Fibroblast of mammary gland (primary cell): ENCODE measurements around the gene PHRF1.

Experiments used
- DNase-seq: peaks from one replicate; pipeline ENCODE4 v3.0.0-alpha.2; 2010; ENCODE audit warnings: low read depth
- H3K4me3 ChIP-seq: 2 replicates; pipeline ENCODE4 v1.5.1; 2011; ENCODE audit warnings: low read depth, mild to moderate bottlenecking, low read length, moderate library complexity; ENCODE audit not compliant: control insufficient read depth
- TF ChIP-seq, protein P1 (sequence below): conservative IDR thresholded peaks from 2 replicates; pipeline ENCODE4 v1.5.1; 2011; ENCODE audit warnings: low read depth, low read length, inconsistent platforms; ENCODE audit not compliant: control insufficient read depth, insufficient read depth

Gene PHRF1

DNA sequence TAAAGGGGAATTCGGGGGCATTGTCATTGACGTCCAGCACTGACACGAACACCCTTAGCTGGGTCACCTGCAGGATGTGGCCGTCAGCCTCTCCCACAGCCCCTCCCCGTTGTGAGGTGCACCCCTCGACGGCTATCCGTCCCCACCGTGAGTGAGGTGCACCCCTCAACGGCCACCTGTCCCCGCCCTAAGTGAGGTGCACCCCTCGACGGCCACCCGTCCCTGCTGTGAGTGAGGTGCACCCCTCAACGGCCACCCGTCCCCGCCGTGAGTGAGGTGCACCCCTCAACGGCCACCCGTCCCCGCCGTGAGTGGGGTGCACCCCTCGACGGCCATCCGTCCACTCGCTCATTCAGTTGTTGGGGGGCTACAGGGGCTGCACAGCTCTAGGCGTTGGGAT, 45.6 kb downstream of the PHRF1 start:
- TF ChIP-seq, protein P1, sequence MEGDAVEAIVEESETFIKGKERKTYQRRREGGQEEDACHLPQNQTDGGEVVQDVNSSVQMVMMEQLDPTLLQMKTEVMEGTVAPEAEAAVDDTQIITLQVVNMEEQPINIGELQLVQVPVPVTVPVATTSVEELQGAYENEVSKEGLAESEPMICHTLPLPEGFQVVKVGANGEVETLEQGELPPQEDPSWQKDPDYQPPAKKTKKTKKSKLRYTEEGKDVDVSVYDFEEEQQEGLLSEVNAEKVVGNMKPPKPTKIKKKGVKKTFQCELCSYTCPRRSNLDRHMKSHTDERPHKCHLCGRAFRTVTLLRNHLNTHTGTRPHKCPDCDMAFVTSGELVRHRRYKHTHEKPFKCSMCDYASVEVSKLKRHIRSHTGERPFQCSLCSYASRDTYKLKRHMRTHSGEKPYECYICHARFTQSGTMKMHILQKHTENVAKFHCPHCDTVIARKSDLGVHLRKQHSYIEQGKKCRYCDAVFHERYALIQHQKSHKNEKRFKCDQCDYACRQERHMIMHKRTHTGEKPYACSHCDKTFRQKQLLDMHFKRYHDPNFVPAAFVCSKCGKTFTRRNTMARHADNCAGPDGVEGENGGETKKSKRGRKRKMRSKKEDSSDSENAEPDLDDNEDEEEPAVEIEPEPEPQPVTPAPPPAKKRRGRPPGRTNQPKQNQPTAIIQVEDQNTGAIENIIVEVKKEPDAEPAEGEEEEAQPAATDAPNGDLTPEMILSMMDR, result no peak
- no peak overlapping the region for H3K4me3 ChIP-seq
- DNase-seq, result no peak

DNA sequence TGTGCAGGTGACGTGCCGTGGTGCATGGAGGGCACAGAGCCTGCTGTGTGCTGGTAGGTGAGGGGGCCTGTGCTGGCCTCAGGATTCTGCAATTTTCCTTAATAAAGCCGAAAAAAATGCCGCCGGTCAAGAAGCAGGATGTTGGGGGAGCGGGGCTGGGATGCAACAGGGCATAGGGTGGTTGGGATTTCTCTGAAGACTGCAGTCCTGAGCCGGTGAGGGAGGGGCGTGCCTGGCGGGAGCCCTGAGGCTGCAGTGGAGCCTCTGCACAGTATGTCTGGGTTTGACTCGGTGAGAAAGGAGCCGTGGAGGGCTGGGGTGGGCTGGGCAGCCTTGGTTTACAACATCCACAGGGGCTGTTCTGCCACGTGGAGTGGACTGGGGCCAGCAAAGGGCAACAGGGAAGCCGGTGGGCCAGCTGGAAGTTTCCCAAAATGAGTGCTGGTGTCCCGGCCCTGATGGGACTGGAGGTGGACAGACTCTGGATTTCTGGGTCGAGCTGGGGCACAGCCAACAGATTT, 47.1 kb downstream of the PHRF1 start:
- H3K4me3 ChIP-seq, result no peak overlapping the region
- no peak for DNase-seq
- TF ChIP-seq, protein P1, result no peak

DNA sequence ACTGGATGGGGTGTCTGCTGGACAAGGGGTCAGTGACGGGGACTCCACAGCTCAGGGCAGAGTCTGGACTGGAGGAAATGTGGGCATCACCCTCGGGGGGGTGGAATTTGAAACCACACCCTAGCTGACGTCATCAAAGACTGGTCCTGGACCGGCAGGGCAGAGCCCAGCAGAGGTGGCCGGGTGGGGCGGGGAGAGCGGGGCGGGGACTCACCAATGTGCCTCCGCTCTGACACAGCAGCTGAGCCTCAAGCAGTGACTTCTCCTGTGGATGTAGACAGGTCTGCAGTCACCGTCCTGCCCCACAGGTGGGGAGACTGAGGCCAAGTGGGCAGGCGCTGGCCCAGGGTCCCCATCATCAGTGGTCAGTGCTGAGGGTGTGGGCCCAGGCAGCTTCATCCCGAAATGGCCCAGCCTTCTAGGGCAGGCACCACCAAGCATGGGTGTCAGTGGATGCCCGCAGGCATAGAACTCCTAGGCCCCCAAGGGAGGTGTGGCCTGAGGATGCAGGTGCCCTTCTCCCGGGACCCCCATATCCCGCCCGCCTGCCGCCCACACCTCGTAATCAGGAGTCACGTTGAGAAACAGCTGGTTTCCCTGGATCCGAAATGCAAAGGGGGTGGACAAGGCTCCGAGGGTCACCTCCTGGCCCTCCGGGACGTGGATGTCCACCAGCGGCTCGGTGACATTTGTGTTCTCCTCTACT, 47.9 kb downstream of the PHRF1 start:
- peak; percentile 25 for DNase-seq
- TF ChIP-seq, protein P1, result no peak
- no peak overlapping the region for H3K4me3 ChIP-seq

DNA sequence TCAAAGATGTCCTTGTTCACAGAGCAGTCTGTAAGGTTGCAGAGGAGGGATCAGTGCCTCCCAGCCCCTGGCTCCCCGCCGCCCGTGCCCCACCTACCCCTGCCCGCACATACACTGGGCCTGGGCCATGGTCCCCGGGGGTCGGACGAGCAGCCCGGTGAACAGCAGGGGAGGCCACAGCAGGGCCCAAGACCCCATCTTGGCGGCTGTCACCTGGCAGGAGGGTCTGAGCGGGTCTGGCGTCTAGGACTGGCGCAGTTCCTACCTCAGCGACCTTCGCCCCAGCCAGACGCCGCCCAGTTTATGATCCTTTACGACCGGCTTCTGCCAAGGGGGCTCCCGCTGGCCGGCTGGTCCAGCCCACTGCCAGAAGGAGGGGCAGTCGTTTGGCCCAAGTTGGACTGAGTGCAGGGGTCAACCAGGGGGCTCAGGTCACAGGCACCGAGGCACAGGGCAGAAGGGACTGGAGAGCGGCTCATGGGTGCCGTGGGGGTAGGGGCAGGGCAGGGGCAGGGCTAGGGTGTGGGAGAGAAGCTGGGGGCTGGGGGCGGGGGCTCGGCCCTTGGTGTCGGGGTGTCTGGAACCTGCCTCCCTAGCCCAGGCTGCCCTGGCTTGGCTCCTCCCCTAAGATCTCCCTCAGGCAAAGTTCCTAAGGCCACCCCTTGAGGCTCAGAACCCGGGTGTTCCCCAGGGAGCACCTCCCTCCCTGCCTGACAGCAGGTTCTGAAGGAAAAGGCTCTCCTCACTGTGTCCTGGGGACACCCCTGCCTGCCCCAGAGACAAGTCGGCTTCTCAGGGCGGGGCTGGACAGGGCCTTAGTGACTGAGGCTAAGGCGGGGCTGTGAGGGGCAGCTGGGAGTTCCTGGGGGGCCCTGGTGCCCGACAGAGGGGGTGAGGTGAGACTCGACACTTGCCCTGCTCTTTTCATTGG, 48.7 kb downstream of the PHRF1 start, which contains the start of gene CDHR5:
TSS of gene CDHR5 (minus strand) at position 251 of the 931 bp plus-strand sequence. CDS start at position 198, 53 bp downstream.
- no peak for DNase-seq
- no peak within 1 kb of the TSS for H3K4me3 ChIP-seq
- TF ChIP-seq, protein P1, result no peak

DNA sequence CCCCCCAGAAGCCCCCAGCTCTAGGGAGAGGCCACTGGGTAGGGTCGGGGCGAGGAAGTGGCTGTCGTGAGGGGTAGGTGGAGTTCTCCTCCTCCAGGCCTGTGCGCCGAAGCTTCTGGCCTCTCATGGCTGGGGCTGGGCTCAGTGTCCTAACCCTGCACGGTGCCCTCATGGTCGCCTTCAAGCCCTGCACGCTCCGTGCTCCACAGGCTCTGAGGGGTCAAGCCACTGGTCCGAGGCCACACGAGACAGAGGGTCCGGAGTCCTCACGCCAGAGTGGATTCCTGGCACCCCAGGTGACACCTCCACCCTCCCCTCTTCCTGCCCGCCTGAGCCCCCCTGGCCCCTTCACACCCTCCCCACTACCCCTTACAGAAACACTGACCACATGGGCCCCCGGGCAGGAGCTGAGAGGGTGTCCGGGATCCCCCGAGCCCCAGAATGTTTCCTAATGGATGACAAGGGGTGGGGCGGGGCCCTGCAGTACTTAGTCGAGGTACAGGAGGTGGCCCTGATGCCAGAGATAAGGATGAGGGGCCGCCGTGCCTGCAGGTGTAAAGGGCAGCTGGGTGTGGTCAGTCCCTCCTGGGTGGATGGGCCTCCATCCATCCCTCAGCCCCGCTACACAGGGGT, 49.5 kb downstream of the PHRF1 start:
- TF ChIP-seq, protein P1, result no peak
- no peak for DNase-seq
- H3K4me3 ChIP-seq, result no peak overlapping the region
